Tibial nerve (tissue), 4 donors: ENCODE measurements around the gene ELANE. TPM values are rescaled to one million over a fixed set of nuclear protein-coding genes. Genes with fewer than 3 reads are reported as not detected.
A peak's percentile ranks its signal among the peaks of the same experiment; 100 is the strongest.
"Not testable (repeated sequence)": the region's sequence is repeated elsewhere in the genome, so short reads cannot be mapped to it uniquely, and the experiment has no call there.

Experiments
- DNase-seq, 2 donors: peaks; one replicate each; pipeline ENCODE4 v3.0.0-alpha.2; 2019; ENCODE audit warnings: low spot score in 2 of 2
- H3K27ac ChIP-seq, 4 donors: fragments of 200-600 bp; sonication (generic) in 3 of 4; one replicate each; pipeline ENCODE4 v1.5.1; 2017 to 2019; ENCODE audit warnings: mild to moderate bottlenecking in 1 of 4
- H3K27me3 ChIP-seq, 2 donors: fragments of 200-600 bp; sonication (generic) in 1 of 2; one replicate each; pipeline versions ENCODE4 v1.5.1 to v1.6.0; 2017 to 2019
- H3K36me3 ChIP-seq, 3 donors: fragments of 200-600 bp; sonication (generic); one replicate each; pipeline ENCODE4 v1.5.1; 2018 to 2019
- H3K4me1 ChIP-seq, 4 donors: fragments of 200-600 bp; sonication (generic) in 3 of 4; one replicate each; pipeline ENCODE4 v1.5.1; 2017 to 2019
- H3K4me3 ChIP-seq, 4 donors: fragments of 200-600 bp; sonication (generic) in 3 of 4; one replicate each; pipeline ENCODE4 v1.5.1; 2017 to 2019; ENCODE audit warnings: mild to moderate bottlenecking in 1 of 4, moderate library complexity in 1 of 4
- H3K9me3 ChIP-seq, 4 donors: fragments of 200-600 bp; sonication (generic) in 3 of 4; one replicate each; pipeline ENCODE4 v1.5.1; 2017 to 2019
- CTCF ChIP-seq, 5 experiments: fragments of 200-600 bp in 3 of 5; fragments of 450-650 bp in 2 of 5; sonication (generic) in 3 of 5; IDR thresholded peaks; one replicate each; pipeline ENCODE4 v1.5.1; 2016 to 2019; ENCODE audit warnings: antibody characterized with exemption in 5 of 5, mild to moderate bottlenecking in 3 of 5, moderate library complexity in 2 of 5
- EP300 ChIP-seq, 2 donors: sonication (generic); formaldehyde crosslinking; IDR thresholded peaks; one replicate each; pipeline ENCODE4 v1.6.1; 2017; ENCODE audit warnings: antibody characterized with exemption in 2 of 2, mild to moderate bottlenecking in 1 of 2
- POLR2A ChIP-seq, 2 donors: fragments of 450-650 bp; IDR thresholded peaks; one replicate each; pipeline ENCODE4 v1.6.1; 2017; ENCODE audit warnings: antibody characterized with exemption in 2 of 2, mild to moderate bottlenecking in 2 of 2, moderate library complexity in 2 of 2
- WGBS, 2 donors: methylation state at CpG; one replicate each; pipeline ENCODE4 v1.1.5; 2018; 5-methylcytosine and 5-hydroxymethylcytosine counted together
- total RNA-seq, 4 donors: library from RNA; depleted of rRNA; stranded (reverse); fragments of >200 nt; gene quantifications; one replicate each; pipeline ENCODE4 v1.1.0, GENCODE V29; 2016

ELANE gene
- total RNA-seq, 4 donors from 2014 or later: 0.66 to 12.6 (median 4.2) TPM

GRCh38 chr19:815079-815774 is 36.9 kb upstream of the ELANE start:
- Histone ChIP-seq H3K27ac (no peak overlapping the region), H3K27me3 (no peaks in the 10 kb centered on the region), H3K4me3 (no peak overlapping the region), H3K4me1 (no peaks in the 10 kb centered on the region), H3K36me3 (peaks cover 0 to 60% (median 14%) of the 10 kb centered on the region in 3 donors), H3K9me3 (no peaks in the 10 kb centered on the region)
- TF ChIP-seq EP300 (IDR thresholded peaks at IDR 0.05) (no peak), CTCF (IDR thresholded peaks at IDR 0.05) (no peak), POLR2A (IDR thresholded peaks at IDR 0.05) (no peak)
- WGBS, 2 donors: 91 to 98% methylated on average over 33 of the region's 47 CpGs
- DNase-seq: no peak

- no peak for TF ChIP-seq CTCF (IDR thresholded peaks at IDR 0.05)
- TF ChIP-seq EP300 (IDR thresholded peaks at IDR 0.05): no peak
- no peak for TF ChIP-seq POLR2A (IDR thresholded peaks at IDR 0.05)
- H3K9me3 ChIP-seq: no peaks in the 10 kb centered on the region
- H3K36me3 ChIP-seq: peaks cover 0 to 53% (median 7%) of the 10 kb centered on the region in 3 donors
- no peak overlapping the region for H3K27ac ChIP-seq
- no peak for DNase-seq
- H3K4me1 ChIP-seq: no peaks in the 10 kb centered on the region
- H3K27me3 ChIP-seq: peaks cover 0 to 2% of the 10 kb centered on the region in 2 donors
- no peak overlapping the region for H3K4me3 ChIP-seq
- WGBS, 2 donors: 91 to 95% methylated on average over 13 of the region's 13 CpGs
Measured at GRCh38 chr19:815775-816499, 36.2 kb upstream of the ELANE start.

- TF ChIP-seq EP300 (IDR thresholded peaks at IDR 0.05) (no peak), POLR2A (IDR thresholded peaks at IDR 0.05) (no peak), CTCF (IDR thresholded peaks at IDR 0.05) (no peak)
- no peak overlapping the region for H3K27ac ChIP-seq
- H3K36me3 ChIP-seq: peaks cover 0 to 48% (median 2%) of the 10 kb centered on the region in 3 donors
- peaks cover 0 to 8% of the 10 kb centered on the region in 2 donors for H3K27me3 ChIP-seq
- H3K4me3 ChIP-seq: no peak overlapping the region
- no peak for DNase-seq
- peaks cover 0 to 4% (median 2%) of the 10 kb centered on the region in 4 donors for H3K4me1 ChIP-seq
- no peaks in the 10 kb centered on the region for H3K9me3 ChIP-seq
- WGBS, 2 donors: 91 to 92% methylated on average over 2 of the region's 2 CpGs
Measured at GRCh38 chr19:816500-816857, 35.6 kb upstream of the ELANE start.

- peaks cover 0 to 11% (median 0%) of the 10 kb centered on the region in 3 donors for H3K36me3 ChIP-seq
- DNase-seq, H3K4me3 ChIP-seq, H3K9me3 ChIP-seq, H3K27ac ChIP-seq: not testable (repeated sequence)
- H3K27me3 ChIP-seq: peaks cover 6 to 36% of the 10 kb centered on the region in 2 donors
- peaks cover 0 to 16% (median 7%) of the 10 kb centered on the region in 4 donors for H3K4me1 ChIP-seq
- WGBS, 2 donors: 82 to 88% methylated on average over 5 of the region's 5 CpGs
Measured at GRCh38 chr19:820212-820611, 31.9 kb upstream of the ELANE start.

GRCh38 chr19:821231-821824 is 30.8 kb upstream of the ELANE start:
- 0 to 2% methylated on average over 9 to 14 of the region's 64 CpGs for WGBS, 2 donors
- no peak for TF ChIP-seq CTCF (IDR thresholded peaks at IDR 0.05)
- DNase-seq: no peak
- Histone ChIP-seq H3K27me3 (peaks cover 6 to 42% of the 10 kb centered on the region in 2 donors), H3K36me3 (peaks cover 0 to under 1% (median 0%) of the 10 kb centered on the region in 3 donors), H3K9me3 (no peaks in the 10 kb centered on the region), H3K4me3 (peak overlapping the region in 3 of 4 donors; percentile 3 to 43 (median 12)), H3K27ac (no peak overlapping the region), H3K4me1 (peaks cover 0 to 16% (median 7%) of the 10 kb centered on the region in 4 donors)
